Upper lobe of left lung (tissue), 6 donors: ENCODE results near the gene ZKSCAN8. TPM values are rescaled to one million over a fixed set of nuclear protein-coding genes. Genes with fewer than 3 reads are reported as not detected.

Experiments
- ATAC-seq, 2 donors: fragments of 200-7000 bp; cut with Tn5 transposase; one replicate each; pipeline ENCODE4 v1.9.1; 2022; ENCODE audit warnings: mild to moderate bottlenecking in 2 of 2, moderate library complexity in 2 of 2; ENCODE audit not compliant: low FRiP score in 2 of 2
- DNase-seq, 2 donors: peaks; one replicate each; pipeline ENCODE4 v3.0.0-alpha.2; 2019 to 2020
- H3K27ac ChIP-seq, 4 donors: fragments of 200-600 bp; sonication (generic); one replicate each; pipeline ENCODE4 v1.5.1; 2016 to 2019
- H3K27me3 ChIP-seq, 4 donors: fragments of 200-600 bp; sonication (generic); one replicate each; pipeline ENCODE4 v1.5.1; 2017 to 2019
- H3K36me3 ChIP-seq, 4 donors: fragments of 200-600 bp; sonication (generic); one replicate each; pipeline ENCODE4 v1.5.1; 2016 to 2019
- H3K4me1 ChIP-seq, 4 donors: fragments of 200-600 bp; sonication (generic); one replicate each; pipeline ENCODE4 v1.5.1; 2018 to 2019
- H3K4me3 ChIP-seq, 4 donors: fragments of 200-600 bp; sonication (generic); one replicate each; pipeline ENCODE4 v1.5.1; 2017 to 2019; ENCODE audit warnings: mild to moderate bottlenecking in 2 of 4, moderate library complexity in 1 of 4
- H3K9me3 ChIP-seq, 4 donors: fragments of 200-600 bp; sonication (generic); one replicate each; pipeline ENCODE4 v1.5.1; 2018 to 2019
- EP300 ChIP-seq, 4 donors: sonication (generic); formaldehyde crosslinking; IDR thresholded peaks; one replicate each; pipeline ENCODE4 v1.5.1; 2017; ENCODE audit warnings: antibody characterized with exemption in 4 of 4, control low read depth in 2 of 4
- POLR2A ChIP-seq, 4 donors: fragments of 450-650 bp; IDR thresholded peaks; one replicate each; pipeline ENCODE4 v1.5.1; 2016 to 2017; ENCODE audit warnings: antibody characterized with exemption in 4 of 4, mild to moderate bottlenecking in 2 of 4
- POLR2AphosphoS5 ChIP-seq, 2 donors: sonication (generic); formaldehyde crosslinking; IDR thresholded peaks; one replicate each; pipeline ENCODE4 v1.5.1; 2017; ENCODE audit warnings: antibody characterized with exemption in 2 of 2
- WGBS, 2 donors: methylation state at CpG; one replicate each; pipeline ENCODE4 v1.1.5; 2017 to 2018; 5-methylcytosine and 5-hydroxymethylcytosine counted together
- total RNA-seq, 6 donors: library from RNA; depleted of rRNA in 4 of 6; stranded (reverse); fragments of >200 nt in 4 of 6; gene quantifications; one replicate each; pipeline versions ENCODE4 v1.1.0 to v1.2.1, GENCODE V29; 2016 to 2021
- TF ChIP-seq, protein P1 (sequence below), 6 experiments: fragments of 450-650 bp in 4 of 6; fragments of 200-600 bp in 2 of 6; sonication (generic) in 2 of 6; IDR thresholded peaks; one replicate each; pipeline ENCODE4 v1.5.1; 2016 to 2019; ENCODE audit warnings: antibody characterized with exemption in 6 of 6
- donor health status: DM: no; HTN: no; CAD: no; lungs with moderate emphysema.
- donor health status: DM: no; HTN: yes; CAD: no; lungs with severe emphysema.

Gene ZKSCAN8
- total RNA-seq, 6 donors from 2014 or later, result 11.7 to 24.9 (median 16.8) TPM

DNA sequence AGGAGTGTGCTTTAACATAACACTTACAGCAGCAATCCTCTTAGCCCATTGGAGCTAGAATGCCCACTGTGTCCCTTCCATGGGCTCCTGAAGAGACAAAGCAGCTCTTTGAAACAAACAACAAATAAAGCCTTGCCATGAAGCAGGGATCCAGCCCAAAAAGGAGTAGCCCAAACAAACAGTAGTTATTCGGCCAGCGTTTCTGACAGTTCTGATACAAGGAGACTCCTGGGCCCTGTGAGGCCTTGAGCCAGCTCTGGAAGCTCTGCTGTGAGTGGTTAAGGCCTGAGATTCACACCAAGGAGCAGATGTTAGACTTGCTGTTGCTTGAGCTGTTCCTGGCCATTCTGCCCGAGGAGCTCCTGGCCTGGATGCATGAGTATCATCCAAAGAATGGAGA is 34.2 kb upstream of the ZKSCAN8 start:
- 94% methylated on average over 2 to 3 of the region's 3 CpGs for WGBS, 2 donors
- Histone ChIP-seq H3K9me3 (no peaks in the 10 kb centered on the region), H3K27ac (no peak overlapping the region), H3K27me3 (no peaks in the 10 kb centered on the region), H3K4me1 (peaks cover 0 to 6% (median 4%) of the 10 kb centered on the region in 4 donors), H3K36me3 (no peaks in the 10 kb centered on the region), H3K4me3 (no peak overlapping the region)
- DNase-seq (no peak), ATAC-seq (no peak)
- TF ChIP-seq, protein P1, sequence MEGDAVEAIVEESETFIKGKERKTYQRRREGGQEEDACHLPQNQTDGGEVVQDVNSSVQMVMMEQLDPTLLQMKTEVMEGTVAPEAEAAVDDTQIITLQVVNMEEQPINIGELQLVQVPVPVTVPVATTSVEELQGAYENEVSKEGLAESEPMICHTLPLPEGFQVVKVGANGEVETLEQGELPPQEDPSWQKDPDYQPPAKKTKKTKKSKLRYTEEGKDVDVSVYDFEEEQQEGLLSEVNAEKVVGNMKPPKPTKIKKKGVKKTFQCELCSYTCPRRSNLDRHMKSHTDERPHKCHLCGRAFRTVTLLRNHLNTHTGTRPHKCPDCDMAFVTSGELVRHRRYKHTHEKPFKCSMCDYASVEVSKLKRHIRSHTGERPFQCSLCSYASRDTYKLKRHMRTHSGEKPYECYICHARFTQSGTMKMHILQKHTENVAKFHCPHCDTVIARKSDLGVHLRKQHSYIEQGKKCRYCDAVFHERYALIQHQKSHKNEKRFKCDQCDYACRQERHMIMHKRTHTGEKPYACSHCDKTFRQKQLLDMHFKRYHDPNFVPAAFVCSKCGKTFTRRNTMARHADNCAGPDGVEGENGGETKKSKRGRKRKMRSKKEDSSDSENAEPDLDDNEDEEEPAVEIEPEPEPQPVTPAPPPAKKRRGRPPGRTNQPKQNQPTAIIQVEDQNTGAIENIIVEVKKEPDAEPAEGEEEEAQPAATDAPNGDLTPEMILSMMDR (IDR thresholded peaks at IDR 0.05), result no peak
- TF ChIP-seq POLR2AphosphoS5 (IDR thresholded peaks at IDR 0.05) (no peak), POLR2A (IDR thresholded peaks at IDR 0.05) (no peak), EP300 (IDR thresholded peaks at IDR 0.05) (no peak)

- Histone ChIP-seq H3K27me3 (no peaks in the 10 kb centered on the region), H3K4me3 (no peak overlapping the region), H3K4me1 (no peaks in the 10 kb centered on the region), H3K27ac (no peak overlapping the region), H3K9me3 (no peaks in the 10 kb centered on the region), H3K36me3 (peaks cover 0 to 18% (median 9%) of the 10 kb centered on the region in 4 donors)
- DNase-seq (no peak), ATAC-seq (no peak)
- TF ChIP-seq POLR2A (IDR thresholded peaks at IDR 0.05) (no peak), POLR2AphosphoS5 (IDR thresholded peaks at IDR 0.05) (no peak), EP300 (IDR thresholded peaks at IDR 0.05) (no peak)
- TF ChIP-seq, protein P1 (IDR thresholded peaks at IDR 0.05), result no peak
- WGBS, 2 donors, result 86 to 95% methylated on average over 3 of the region's 3 CpGs
Observed at GRCh38 chr6:28111964-28112363, 29.7 kb upstream of the ZKSCAN8 start.

DNA sequence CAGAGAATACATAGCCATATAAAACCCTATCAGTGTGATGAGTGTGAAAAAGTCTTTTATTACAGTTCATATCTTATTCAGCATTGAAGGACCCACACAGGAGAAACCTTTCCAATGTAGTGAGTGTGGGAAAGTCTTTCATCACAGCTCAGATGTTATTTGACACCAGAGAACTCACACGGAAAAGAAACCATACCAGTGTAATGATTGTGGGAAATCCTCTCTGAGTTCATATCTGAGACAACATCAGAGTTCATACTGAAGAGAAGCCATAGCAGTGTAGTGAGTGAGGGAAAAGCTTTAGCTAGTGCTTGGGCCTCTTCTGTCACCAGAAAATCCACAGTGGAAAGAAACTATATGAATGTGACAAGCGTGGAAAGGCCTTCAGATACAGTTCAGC is 25.9 kb upstream of the ZKSCAN8 start:
- Histone ChIP-seq H3K27ac (no peak overlapping the region), H3K4me1 (no peaks in the 10 kb centered on the region), H3K27me3 (no peaks in the 10 kb centered on the region), H3K36me3 (peaks cover 0 to 48% (median 14%) of the 10 kb centered on the region in 4 donors), H3K9me3 (no peaks in the 10 kb centered on the region), H3K4me3 (no peak overlapping the region)
- no peak for ATAC-seq
- no peak for DNase-seq
- TF ChIP-seq, protein P1 (IDR thresholded peaks at IDR 0.05), result no peak
- TF ChIP-seq EP300 (IDR thresholded peaks at IDR 0.05), result no peak
- no peak for TF ChIP-seq POLR2AphosphoS5 (IDR thresholded peaks at IDR 0.05)
- TF ChIP-seq POLR2A (IDR thresholded peaks at IDR 0.05), result no peak
- WGBS, 2 donors, result 85 to 87% methylated on average over 2 of the region's 2 CpGs

GRCh38 chr6:28117386-28118050 is 24.2 kb upstream of the ZKSCAN8 start:
- DNase-seq (no peak), ATAC-seq (no peak)
- no peaks in the 10 kb centered on the region for H3K9me3 ChIP-seq
- peaks cover 0 to 54% (median 16%) of the 10 kb centered on the region in 4 donors for H3K36me3 ChIP-seq
- 90 to 96% methylated on average over 2 of the region's 2 CpGs for WGBS, 2 donors
- TF ChIP-seq, protein P1 (IDR thresholded peaks at IDR 0.05), result no peak
- TF ChIP-seq EP300 (IDR thresholded peaks at IDR 0.05) (no peak), POLR2A (IDR thresholded peaks at IDR 0.05) (no peak), POLR2AphosphoS5 (IDR thresholded peaks at IDR 0.05) (no peak)
- no peaks in the 10 kb centered on the region for H3K27me3 ChIP-seq
- no peak overlapping the region for H3K27ac ChIP-seq
- no peak overlapping the region for H3K4me3 ChIP-seq
- no peaks in the 10 kb centered on the region for H3K4me1 ChIP-seq

DNA sequence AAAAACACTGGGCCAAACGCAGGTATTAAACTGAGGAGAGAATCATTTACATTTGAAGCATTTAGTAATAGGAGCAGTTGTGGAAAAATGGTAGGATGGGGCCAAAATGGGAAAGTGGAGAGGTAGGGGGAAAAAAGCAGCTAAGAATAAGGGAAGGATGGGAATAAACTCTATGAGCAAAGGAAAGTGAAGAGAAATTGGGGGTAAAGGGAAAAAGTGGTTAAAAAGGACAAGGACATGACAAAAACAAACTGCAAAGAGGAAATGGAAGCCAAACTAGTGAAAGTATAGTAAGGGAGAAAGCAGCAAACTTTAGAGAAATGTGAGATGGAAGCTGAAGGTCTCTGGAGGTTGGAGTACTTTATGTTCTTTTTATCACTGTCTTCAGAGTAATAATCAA is 23.5 kb upstream of the ZKSCAN8 start:
- Histone ChIP-seq H3K9me3 (no peaks in the 10 kb centered on the region), H3K36me3 (peaks cover 0 to 54% (median 16%) of the 10 kb centered on the region in 4 donors), H3K4me3 (no peak overlapping the region), H3K27me3 (no peaks in the 10 kb centered on the region), H3K27ac (no peak overlapping the region), H3K4me1 (no peaks in the 10 kb centered on the region)
- WGBS, 2 donors, result 80 to 87% methylated on average over 1 of the region's 1 CpG
- no peak for DNase-seq
- ATAC-seq, result no peak
- TF ChIP-seq, protein P1 (IDR thresholded peaks at IDR 0.05), result no peak
- TF ChIP-seq POLR2A (IDR thresholded peaks at IDR 0.05), result no peak
- TF ChIP-seq POLR2AphosphoS5 (IDR thresholded peaks at IDR 0.05), result no peak
- TF ChIP-seq EP300 (IDR thresholded peaks at IDR 0.05), result no peak
